Loucy (cell line): ENCODE measurements around the gene ABCC4.

ENCODE experiments used
- H2AFZ ChIP-seq: fragments of 200-600 bp; sonication (generic); 2 replicates; pipeline ENCODE4 v1.6.0; 2016; ENCODE audit warnings: antibody characterized with exemption, mild to moderate bottlenecking, low read length, moderate library complexity
- H3F3A ChIP-seq: fragments of 200-600 bp; 2 replicates; pipeline ENCODE4 v1.6.0; 2016; ENCODE audit warnings: antibody characterized with exemption, low read depth, mild to moderate bottlenecking
- H3K27me3 ChIP-seq: fragments of 200-600 bp; sonication (generic); 2 replicates; pipeline ENCODE4 v1.6.1; 2014; ENCODE audit warnings: low read length, mild to moderate bottlenecking; ENCODE audit not compliant: insufficient read depth, poor library complexity, severe bottlenecking
- H3K36me3 ChIP-seq: fragments of 200-600 bp; sonication (generic); 2 replicates; pipeline ENCODE4 v1.6.1; 2016; ENCODE audit warnings: low read length; ENCODE audit not compliant: insufficient read depth
- H3K4me1 ChIP-seq: fragments of 200-600 bp; sonication (generic); 2 replicates; pipeline ENCODE4 v1.5.1; 2014; ENCODE audit warnings: low read length, mild to moderate bottlenecking; ENCODE audit not compliant: insufficient read depth, poor library complexity, severe bottlenecking
- H3K4me2 ChIP-seq: fragments of 200-600 bp; sonication (generic); 2 replicates; pipeline ENCODE4 v1.6.0; 2014; ENCODE audit warnings: antibody characterized with exemption, low read length, low read depth, mild to moderate bottlenecking; ENCODE audit not compliant: poor library complexity, severe bottlenecking
- H3K4me3 ChIP-seq: fragments of 200-600 bp; sonication (generic); 2 replicates; pipeline ENCODE4 v1.5.1; 2014; ENCODE audit warnings: low read length, mild to moderate bottlenecking, mixed read lengths; ENCODE audit not compliant: poor library complexity, severe bottlenecking
- H3K79me2 ChIP-seq: fragments of 200-600 bp; sonication (generic); 2 replicates; pipeline ENCODE4 v1.6.1; 2014; ENCODE audit warnings: low read length; ENCODE audit not compliant: insufficient read depth
- H3K9ac ChIP-seq: fragments of 200-600 bp; sonication (generic); 2 replicates; pipeline ENCODE4 v1.6.0; 2014; ENCODE audit warnings: mild to moderate bottlenecking, low read depth, low read length, moderate library complexity; ENCODE audit not compliant: poor library complexity, severe bottlenecking
- H3K9me2 ChIP-seq: fragments of 200-600 bp; sonication (generic); replicated peaks from 2 replicates; pipeline ENCODE4 v1.6.1; 2016; ENCODE audit warnings: low read depth, low read length, mixed read lengths
- H3K9me3 ChIP-seq: fragments of 200-600 bp; sonication (generic); 2 replicates; pipeline ENCODE4 v1.6.1; 2014; ENCODE audit warnings: mild to moderate bottlenecking, antibody characterized with exemption, low read length, low read depth; ENCODE audit not compliant: insufficient read depth
- H4K20me1 ChIP-seq: fragments of 200-600 bp; sonication (generic); 2 replicates; pipeline ENCODE4 v1.6.0; 2014; ENCODE audit warnings: antibody characterized with exemption, low read length, mild to moderate bottlenecking; ENCODE audit not compliant: insufficient read depth, poor library complexity, severe bottlenecking
- CTCF ChIP-seq: fragments of 200-600 bp; sonication (generic); conservative IDR thresholded peaks from 2 replicates; pipeline ENCODE4 v1.5.1; 2014; ENCODE audit warnings: mild to moderate bottlenecking, antibody characterized with exemption, low read length
- EZH2phosphoT487 ChIP-seq: fragments of 200-600 bp; IDR thresholded peaks from 2 replicates; pipeline ENCODE4 v1.6.1; 2018; ENCODE audit warnings: antibody characterized with exemption, mild to moderate bottlenecking, moderate library complexity, borderline replicate concordance

ABCC4 gene

DNA sequence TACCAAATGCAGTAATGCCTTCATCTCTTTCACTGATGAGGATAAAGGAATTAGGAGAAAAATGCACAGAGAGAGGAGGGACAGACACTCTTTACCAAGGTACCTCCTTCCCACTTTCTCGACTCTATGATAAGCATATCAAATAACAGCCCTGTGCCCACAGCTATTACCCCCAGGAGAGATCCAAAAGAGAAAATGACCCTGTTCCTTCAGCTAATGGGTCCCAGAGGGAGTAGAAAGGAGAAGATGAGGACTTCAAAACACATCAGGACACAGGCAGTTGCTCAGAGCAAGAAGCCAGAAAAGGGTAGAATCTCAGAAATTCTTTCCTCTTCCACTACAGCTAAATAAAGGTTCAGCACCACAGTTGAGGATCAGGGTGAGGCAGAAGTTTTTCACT is 80.6 kb downstream of the ABCC4 start:
- H3K9ac ChIP-seq, result no peak overlapping the region
- H3K4me3 ChIP-seq, result no peak overlapping the region
- no peaks in the 10 kb centered on the region for H3K4me1 ChIP-seq
- no peaks in the 10 kb centered on the region for H3K27me3 ChIP-seq
- no peak overlapping the region for H3K4me2 ChIP-seq
- H2AFZ ChIP-seq, result no peak overlapping the region
- no peak for TF ChIP-seq EZH2phosphoT487
- TF ChIP-seq CTCF, result no peak
- H3K79me2 ChIP-seq, result no peaks in the 10 kb centered on the region
- H3K9me2 ChIP-seq, result no peaks in the 10 kb centered on the region
- H3K36me3 ChIP-seq, result no peaks in the 10 kb centered on the region
- no peaks in the 10 kb centered on the region for H4K20me1 ChIP-seq
- no peaks in the 10 kb centered on the region for H3F3A ChIP-seq
- no peaks in the 10 kb centered on the region for H3K9me3 ChIP-seq

- Histone ChIP-seq H3K9me2 (no peaks in the 10 kb centered on the region), H3K27me3 (no peaks in the 10 kb centered on the region), H3K4me2 (no peak overlapping the region), H3K79me2 (no peaks in the 10 kb centered on the region), H2AFZ (no peak overlapping the region), H3F3A (no peaks in the 10 kb centered on the region), H3K9me3 (no peaks in the 10 kb centered on the region), H3K36me3 (no peaks in the 10 kb centered on the region), H3K4me1 (peaks cover 6% of the 10 kb centered on the region), H3K9ac (no peak overlapping the region), H4K20me1 (no peaks in the 10 kb centered on the region), H3K4me3 (no peak overlapping the region)
- TF ChIP-seq CTCF, result no peak
- TF ChIP-seq EZH2phosphoT487, result no peak
Observed at GRCh38 chr13:95217920-95218830, 83.1 kb downstream of the ABCC4 start.

DNA sequence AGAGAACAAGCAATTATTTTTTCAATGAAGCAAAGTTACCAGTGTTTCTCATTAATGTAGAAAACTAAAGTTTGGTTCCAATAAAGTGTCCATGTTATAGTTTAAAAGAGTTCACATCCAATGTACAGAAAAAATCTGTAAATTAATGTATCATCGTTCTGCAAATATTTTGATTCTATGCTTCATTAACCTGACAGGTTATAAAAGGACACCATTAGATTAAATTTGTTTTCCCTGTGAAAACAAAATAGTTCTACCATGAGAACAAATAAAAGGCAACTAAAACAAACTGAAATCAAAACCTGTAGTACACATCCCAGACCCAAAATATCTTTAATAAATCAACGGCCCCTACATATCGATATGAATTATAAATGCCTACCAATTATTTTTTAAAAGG is 85.1 kb downstream of the ABCC4 start:
- Histone ChIP-seq H2AFZ (no peak overlapping the region), H3K27me3 (no peaks in the 10 kb centered on the region), H3K9me3 (no peaks in the 10 kb centered on the region), H4K20me1 (no peaks in the 10 kb centered on the region), H3K9ac (no peak overlapping the region), H3K79me2 (no peaks in the 10 kb centered on the region), H3K36me3 (no peaks in the 10 kb centered on the region), H3K4me1 (peaks cover 6% of the 10 kb centered on the region), H3K4me2 (no peak overlapping the region), H3K4me3 (no peak overlapping the region), H3F3A (no peaks in the 10 kb centered on the region), H3K9me2 (no peaks in the 10 kb centered on the region)
- no peak for TF ChIP-seq EZH2phosphoT487
- TF ChIP-seq CTCF, result no peak
